Fibroblast of lung (primary cell): ENCODE results near the gene SLC30A2. TPM values are rescaled to one million over a fixed set of nuclear protein-coding genes. Genes with fewer than 3 reads are reported as not detected.

Source experiments
- DNase-seq, 2 donors: peaks; one replicate each; pipeline versions ENCODE4 v3.0.0 to v3.0.0-alpha.2; 2010; ENCODE audit warnings: low read depth in 2 of 2
- H2AFZ ChIP-seq: 2 replicates; pipeline ENCODE4 v1.5.1; 2012; ENCODE audit warnings: low read length, control low read depth, inconsistent platforms
- H3K27ac ChIP-seq: 2 replicates; pipeline ENCODE4 v1.5.1; 2011; ENCODE audit warnings: low read length, control low read depth; ENCODE audit not compliant: insufficient read depth
- H3K27me3 ChIP-seq: 2 replicates; pipeline ENCODE4 v1.5.1; 2011; ENCODE audit warnings: mild to moderate bottlenecking, low read length; ENCODE audit not compliant: control insufficient read depth, insufficient read depth
- H3K36me3 ChIP-seq: 2 replicates; pipeline ENCODE4 v1.5.1; 2011; ENCODE audit warnings: low read length; ENCODE audit not compliant: control insufficient read depth, insufficient read depth
- H3K4me1 ChIP-seq: 2 replicates; pipeline ENCODE4 v1.5.1; 2011; ENCODE audit warnings: low read length; ENCODE audit not compliant: control insufficient read depth, insufficient read depth; ENCODE audit errors: extremely low read depth
- H3K4me2 ChIP-seq: 2 replicates; pipeline ENCODE4 v1.5.1; 2011; ENCODE audit warnings: low read length, control low read depth; ENCODE audit not compliant: insufficient read depth; ENCODE audit errors: extremely low read depth
- H3K4me3 ChIP-seq, 4 experiments: fragments of 200-600 bp in 1 of 4; sonication (generic) in 1 of 4; replicated peaks in 1 of 4; 2 replicates each; pipeline ENCODE4 v1.5.1; 2011 to 2016; ENCODE audit warnings: low read length in 4 of 4, low read depth in 3 of 4, mild to moderate bottlenecking in 3 of 4, control low read depth in 2 of 4, inconsistent platforms in 1 of 4, mixed read lengths in 1 of 4; ENCODE audit not compliant: insufficient read depth in 1 of 4; ENCODE audit errors: control extremely low read depth in 1 of 4
- H3K79me2 ChIP-seq: 2 replicates; pipeline ENCODE4 v1.5.1; 2012; ENCODE audit warnings: mild to moderate bottlenecking, low read length, inconsistent platforms; ENCODE audit not compliant: control insufficient read depth, insufficient read depth
- H3K9ac ChIP-seq: 2 replicates; pipeline ENCODE4 v1.5.1; 2011; ENCODE audit warnings: mild to moderate bottlenecking, low read length, control low read depth; ENCODE audit not compliant: insufficient read depth
- H3K9me3 ChIP-seq: 2 replicates; pipeline ENCODE4 v1.5.1; 2012; ENCODE audit warnings: low read depth, low read length; ENCODE audit not compliant: control insufficient read depth, insufficient read depth
- H4K20me1 ChIP-seq: 2 replicates; pipeline ENCODE4 v1.5.1; 2011; ENCODE audit warnings: low read length; ENCODE audit not compliant: control insufficient read depth, insufficient read depth; ENCODE audit errors: extremely low read depth
- EZH2 ChIP-seq: IDR thresholded peaks from 2 replicates; pipeline ENCODE4 v1.5.1; 2012; ENCODE audit warnings: low read length, control low read depth, mild to moderate bottlenecking; ENCODE audit errors: missing control alignments
- polyA plus RNA-seq, 2 donors: library from polyadenylated mRNA; depleted of rRNA in 1 of 2; stranded (reverse) in 1 of 2; unstranded in 1 of 2; fragments of >200 nt; gene quantifications; 2 replicates each; pipeline ENCODE4 v1.2.1, GENCODE V29; 2011 to 2012; ENCODE audit warnings: missing spikeins in 1 of 2
- total RNA-seq: library from RNA; depleted of rRNA; stranded (reverse); fragments of >200 nt; gene quantifications from 2 replicates; pipeline ENCODE4 v1.2.1, GENCODE V29; 2014
- TF ChIP-seq, protein P1 (sequence below), 2 donors: IDR thresholded peaks in 1 of 2; conservative IDR thresholded peaks in 1 of 2; 1 replicate in 1 of 2; 2 replicates in 1 of 2; pipeline ENCODE4 v1.5.1; 2011 to 2012; ENCODE audit warnings: low read length in 2 of 2, control low read depth in 1 of 2, inconsistent platforms in 1 of 2, low read depth in 1 of 2, mild to moderate bottlenecking in 1 of 2

The SLC30A2 gene
- total and polyA plus RNA-seq, 2 donors (not counting 1 experiment from before 2014, with no cell fraction given): not detected

DNA sequence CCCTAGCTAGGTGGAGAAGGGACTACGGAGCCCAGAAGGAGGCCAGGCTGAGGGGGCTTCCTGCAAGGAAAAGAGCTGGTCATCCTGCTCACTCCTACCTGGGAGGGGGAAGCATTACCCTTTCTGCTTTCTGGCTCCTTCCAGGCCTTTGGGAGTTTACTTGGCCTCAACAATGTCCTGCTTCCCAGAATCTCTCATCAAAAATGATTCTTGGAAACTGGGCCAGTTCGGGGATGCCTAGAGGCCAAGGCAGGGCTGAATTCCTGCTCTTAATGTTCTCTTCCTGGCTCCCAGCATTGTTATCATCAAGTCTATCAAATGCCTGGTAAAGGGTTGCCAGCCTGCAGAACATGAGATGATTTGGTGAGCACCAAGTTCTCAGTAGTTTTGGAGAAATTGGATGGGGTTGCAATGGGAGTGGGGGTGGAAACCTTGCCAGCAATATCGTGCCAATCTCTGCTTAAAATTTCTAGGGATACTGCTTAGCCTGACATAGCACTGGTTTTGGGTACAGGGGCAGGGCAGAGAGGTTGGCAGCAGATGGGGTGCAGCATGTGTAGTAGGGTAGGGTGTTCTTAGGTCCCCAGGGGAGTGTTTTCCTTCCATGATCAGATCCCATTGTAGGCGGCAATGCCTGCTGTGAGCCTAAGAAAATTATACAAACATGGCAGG, 40.3 kb downstream of the SLC30A2 start:
- H3K4me1 ChIP-seq: no peaks in the 10 kb centered on the region
- no peaks in the 10 kb centered on the region for H3K36me3 ChIP-seq
- no peaks in the 10 kb centered on the region for H4K20me1 ChIP-seq
- TF ChIP-seq, protein P1, sequence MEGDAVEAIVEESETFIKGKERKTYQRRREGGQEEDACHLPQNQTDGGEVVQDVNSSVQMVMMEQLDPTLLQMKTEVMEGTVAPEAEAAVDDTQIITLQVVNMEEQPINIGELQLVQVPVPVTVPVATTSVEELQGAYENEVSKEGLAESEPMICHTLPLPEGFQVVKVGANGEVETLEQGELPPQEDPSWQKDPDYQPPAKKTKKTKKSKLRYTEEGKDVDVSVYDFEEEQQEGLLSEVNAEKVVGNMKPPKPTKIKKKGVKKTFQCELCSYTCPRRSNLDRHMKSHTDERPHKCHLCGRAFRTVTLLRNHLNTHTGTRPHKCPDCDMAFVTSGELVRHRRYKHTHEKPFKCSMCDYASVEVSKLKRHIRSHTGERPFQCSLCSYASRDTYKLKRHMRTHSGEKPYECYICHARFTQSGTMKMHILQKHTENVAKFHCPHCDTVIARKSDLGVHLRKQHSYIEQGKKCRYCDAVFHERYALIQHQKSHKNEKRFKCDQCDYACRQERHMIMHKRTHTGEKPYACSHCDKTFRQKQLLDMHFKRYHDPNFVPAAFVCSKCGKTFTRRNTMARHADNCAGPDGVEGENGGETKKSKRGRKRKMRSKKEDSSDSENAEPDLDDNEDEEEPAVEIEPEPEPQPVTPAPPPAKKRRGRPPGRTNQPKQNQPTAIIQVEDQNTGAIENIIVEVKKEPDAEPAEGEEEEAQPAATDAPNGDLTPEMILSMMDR (conservative IDR thresholded peaks at IDR 0.05 in 1 of 2, IDR thresholded peaks at IDR 0.05 in 1 of 2; ENCODE audit: low read depth in 1 of 2, low read length in 2 of 2): no peak
- TF ChIP-seq EZH2: no peak
- H3K27me3 ChIP-seq: no peaks in the 10 kb centered on the region
- no peak for DNase-seq
- no peak overlapping the region for H2AFZ ChIP-seq
- H3K79me2 ChIP-seq: no peaks in the 10 kb centered on the region
- no peak overlapping the region for H3K4me3 ChIP-seq
- no peak overlapping the region for H3K9ac ChIP-seq
- H3K9me3 ChIP-seq: no peaks in the 10 kb centered on the region
- H3K4me2 ChIP-seq: no peak overlapping the region
- H3K27ac ChIP-seq: no peak overlapping the region

DNA sequence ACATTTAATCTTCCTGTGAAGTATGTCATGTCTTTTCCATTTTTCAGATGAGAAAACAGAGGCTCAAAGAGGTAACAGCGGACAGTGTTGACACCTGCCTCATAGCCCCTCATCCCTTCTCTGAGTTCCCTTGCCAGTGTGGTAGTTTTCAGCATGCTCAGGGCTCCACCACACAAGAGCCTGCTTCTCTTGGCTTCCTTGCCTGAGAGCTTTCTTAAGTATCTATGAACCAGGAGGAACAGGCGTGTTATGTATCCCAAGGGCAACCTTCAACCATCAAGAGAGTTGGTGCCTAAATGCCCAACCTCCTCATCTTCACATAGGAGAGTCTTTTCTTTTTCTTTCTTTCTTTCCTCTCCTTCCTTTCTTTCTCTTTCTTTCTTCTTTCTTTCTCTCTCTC, 42.2 kb downstream of the SLC30A2 start:
- no peak for DNase-seq
- no peaks in the 10 kb centered on the region for H3K36me3 ChIP-seq
- H4K20me1 ChIP-seq: no peaks in the 10 kb centered on the region
- no peaks in the 10 kb centered on the region for H3K27me3 ChIP-seq
- H3K4me1 ChIP-seq: no peaks in the 10 kb centered on the region
- H3K4me3 ChIP-seq: no peak overlapping the region
- H3K79me2 ChIP-seq: no peaks in the 10 kb centered on the region
- H2AFZ ChIP-seq: no peak overlapping the region
- TF ChIP-seq, protein P1 (conservative IDR thresholded peaks at IDR 0.05 in 1 of 2, IDR thresholded peaks at IDR 0.05 in 1 of 2; ENCODE audit: low read depth in 1 of 2, low read length in 2 of 2): no peak
- TF ChIP-seq EZH2: no peak
- no peaks in the 10 kb centered on the region for H3K9me3 ChIP-seq
- no peak overlapping the region for H3K9ac ChIP-seq
- H3K27ac ChIP-seq: no peak overlapping the region
- no peak overlapping the region for H3K4me2 ChIP-seq

DNA sequence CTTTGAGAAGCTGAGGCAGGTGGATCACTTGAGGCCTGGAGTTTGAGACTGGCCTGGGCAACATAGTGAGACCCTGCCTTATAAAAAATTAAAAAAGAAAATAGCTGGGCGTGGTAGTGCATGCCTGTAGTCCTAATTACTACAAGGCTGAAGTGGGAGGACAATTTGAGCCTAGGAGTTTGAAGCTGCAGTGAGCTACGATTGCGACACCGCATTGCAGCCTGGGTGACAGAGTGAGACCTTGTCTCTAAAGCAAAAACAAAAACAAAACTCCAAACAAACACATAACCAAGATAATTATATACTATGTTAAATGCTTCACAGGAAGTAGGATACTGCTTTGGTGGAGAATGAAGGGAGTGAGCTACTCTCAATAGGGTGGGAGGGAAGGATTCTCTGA, 42.7 kb downstream of the SLC30A2 start:
- Histone ChIP-seq H3K4me1 (peaks cover 2% of the 10 kb centered on the region), H2AFZ (no peak overlapping the region), H3K27me3 (no peaks in the 10 kb centered on the region), H3K4me2 (no peak overlapping the region), H3K79me2 (no peaks in the 10 kb centered on the region), H3K27ac (no peak overlapping the region), H3K9me3 (no peaks in the 10 kb centered on the region), H3K4me3 (no peak overlapping the region), H4K20me1 (no peaks in the 10 kb centered on the region), H3K36me3 (no peaks in the 10 kb centered on the region), H3K9ac (no peak overlapping the region)
- TF ChIP-seq EZH2: no peak
- TF ChIP-seq, protein P1 (conservative IDR thresholded peaks at IDR 0.05 in 1 of 2, IDR thresholded peaks at IDR 0.05 in 1 of 2; ENCODE audit: low read depth in 1 of 2, low read length in 2 of 2): no peak
- no peak for DNase-seq
